HG03342 (cell line): Measurements from ENCODE around the gene RBFOX2.
"Not testable (repeated sequence)": the region's sequence is repeated elsewhere in the genome, so short reads cannot be mapped to it uniquely, and the experiment has no call there.

Experiments
- ATAC-seq: cut with Tn5 transposase; IDR thresholded peaks from one replicate; pipeline ENCODE4 v1.9.1; 2021; ENCODE audit warnings: mild to moderate bottlenecking, moderate library complexity; ENCODE audit not compliant: unreplicated experiment

RBFOX2 gene

GRCh38 chr22:36048911-36049677 lies 20.5 kb upstream of the RBFOX2 start:
- ATAC-seq = no peak

GRCh38 chr22:36044517-36044916 lies 15.9 kb upstream of the RBFOX2 start:
- ATAC-seq = not testable (repeated sequence)

GRCh38 chr22:36042240-36042639 lies 13.6 kb upstream of the RBFOX2 start:
- no peak for ATAC-seq

- ATAC-seq = no peak
These were observed 10.5 kb upstream of the RBFOX2 start for GRCh38 chr22:36039125-36039524.

GRCh38 chr22:36037102-36037758 lies 8.6 kb upstream of the RBFOX2 start:
- no peak for ATAC-seq

GRCh38 chr22:36036167-36036624 lies 7.6 kb upstream of the RBFOX2 start:
- ATAC-seq = no peak

GRCh38 chr22:36032611-36033010 lies 4.0 kb upstream of the RBFOX2 start:
- no peak for ATAC-seq

- no peak for ATAC-seq
These were observed 757 bp upstream of the RBFOX2 start for GRCh38 chr22:36029406-36029755.

- peak; percentile 22 for ATAC-seq
These were observed 534 bp downstream of the RBFOX2 start for GRCh38 chr22:36027935-36028645.

- ATAC-seq = no peak
These were observed 1.1 kb downstream of the RBFOX2 start for GRCh38 chr22:36027579-36027934.

GRCh38 chr22:36026741-36027140 lies 1.9 kb downstream of the RBFOX2 start:
- ATAC-seq = no peak

- no peak for ATAC-seq
These were observed 5.9 kb downstream of the RBFOX2 start for GRCh38 chr22:36022697-36023096.

- no peak for ATAC-seq
These were observed 6.5 kb downstream of the RBFOX2 start for GRCh38 chr22:36022162-36022561.

GRCh38 chr22:36021606-36022153 lies 6.9 kb downstream of the RBFOX2 start:
- no peak for ATAC-seq

GRCh38 chr22:36020865-36021264 lies 7.8 kb downstream of the RBFOX2 start:
- not testable (repeated sequence) for ATAC-seq

- no peak for ATAC-seq
These were observed 11.0 kb downstream of the RBFOX2 start for GRCh38 chr22:36017651-36018091.

- ATAC-seq = no peak
These were observed 11.9 kb downstream of the RBFOX2 start for GRCh38 chr22:36016684-36017083.

GRCh38 chr22:36015811-36016529 lies 12.7 kb downstream of the RBFOX2 start:
- no peak for ATAC-seq

GRCh38 chr22:36015155-36015810 lies 13.3 kb downstream of the RBFOX2 start:
- ATAC-seq = no peak

- no peak for ATAC-seq
These were observed 14.0 kb downstream of the RBFOX2 start for GRCh38 chr22:36014546-36015074.
